GM12873 (cell line): ENCODE data around the gene DLX2.

Experiments
- TF ChIP-seq, protein P1 (sequence below): IDR thresholded peaks from 2 replicates; pipeline ENCODE4 v1.5.1; 2012; ENCODE audit warnings: low read depth, mild to moderate bottlenecking, moderate library complexity, low read length, control low read depth; ENCODE audit not compliant: insufficient read depth; ENCODE audit errors: missing control alignments

Gene DLX2

DNA sequence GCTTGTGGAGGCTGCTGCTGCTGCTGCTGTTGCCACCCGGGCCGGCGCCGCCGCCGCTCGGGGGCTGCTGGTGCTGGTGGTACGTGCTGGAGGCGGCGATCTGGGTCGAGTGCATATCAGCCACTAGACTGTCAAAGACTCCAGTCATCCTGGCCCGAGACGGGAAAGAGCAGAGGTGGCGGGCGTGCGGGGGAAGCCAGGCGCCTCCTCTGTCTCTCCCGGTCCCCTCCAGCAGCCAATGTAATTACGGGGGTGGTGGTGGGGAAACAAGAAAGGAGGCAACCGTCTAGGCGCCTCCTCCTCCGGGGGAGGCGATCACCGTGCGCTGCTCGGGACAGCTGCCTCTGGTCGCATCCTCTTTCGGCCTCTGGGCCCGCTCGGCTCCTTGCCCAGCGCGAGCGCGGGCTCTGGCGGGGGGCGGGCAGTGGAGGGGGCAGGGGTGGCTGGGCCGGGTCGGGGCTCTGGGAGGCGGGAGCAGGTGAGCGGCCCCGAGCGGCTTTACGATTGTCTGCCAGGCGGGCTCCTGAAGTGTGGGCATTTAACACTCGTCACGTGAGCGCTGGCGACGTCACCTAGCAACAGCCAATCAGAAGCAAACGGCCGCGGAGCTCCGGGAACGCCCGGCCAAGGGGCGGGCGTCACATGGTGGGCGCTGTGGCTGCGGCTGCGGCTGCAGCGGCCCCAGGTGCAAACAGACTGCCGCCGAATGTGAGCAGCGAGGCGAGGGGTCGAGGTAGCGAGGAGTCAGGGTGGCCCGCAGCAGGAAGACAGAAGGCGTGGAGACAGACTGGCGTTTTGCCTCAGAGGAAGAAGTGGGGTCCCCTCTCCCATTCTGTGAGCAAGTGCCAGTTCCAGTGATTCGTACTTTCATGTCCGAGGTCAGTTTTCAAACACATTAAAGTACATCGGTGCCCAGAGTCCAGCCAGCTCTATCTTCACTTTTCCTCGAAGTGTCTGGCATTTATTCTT lies at the start of gene DLX2:
Gene DLX2, minus strand, starts transcription at position 510 of the 969 bp plus-strand sequence. Its CDS starts 362 bp downstream, at position 148.
- TF ChIP-seq, protein P1, sequence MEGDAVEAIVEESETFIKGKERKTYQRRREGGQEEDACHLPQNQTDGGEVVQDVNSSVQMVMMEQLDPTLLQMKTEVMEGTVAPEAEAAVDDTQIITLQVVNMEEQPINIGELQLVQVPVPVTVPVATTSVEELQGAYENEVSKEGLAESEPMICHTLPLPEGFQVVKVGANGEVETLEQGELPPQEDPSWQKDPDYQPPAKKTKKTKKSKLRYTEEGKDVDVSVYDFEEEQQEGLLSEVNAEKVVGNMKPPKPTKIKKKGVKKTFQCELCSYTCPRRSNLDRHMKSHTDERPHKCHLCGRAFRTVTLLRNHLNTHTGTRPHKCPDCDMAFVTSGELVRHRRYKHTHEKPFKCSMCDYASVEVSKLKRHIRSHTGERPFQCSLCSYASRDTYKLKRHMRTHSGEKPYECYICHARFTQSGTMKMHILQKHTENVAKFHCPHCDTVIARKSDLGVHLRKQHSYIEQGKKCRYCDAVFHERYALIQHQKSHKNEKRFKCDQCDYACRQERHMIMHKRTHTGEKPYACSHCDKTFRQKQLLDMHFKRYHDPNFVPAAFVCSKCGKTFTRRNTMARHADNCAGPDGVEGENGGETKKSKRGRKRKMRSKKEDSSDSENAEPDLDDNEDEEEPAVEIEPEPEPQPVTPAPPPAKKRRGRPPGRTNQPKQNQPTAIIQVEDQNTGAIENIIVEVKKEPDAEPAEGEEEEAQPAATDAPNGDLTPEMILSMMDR: no peak

DNA sequence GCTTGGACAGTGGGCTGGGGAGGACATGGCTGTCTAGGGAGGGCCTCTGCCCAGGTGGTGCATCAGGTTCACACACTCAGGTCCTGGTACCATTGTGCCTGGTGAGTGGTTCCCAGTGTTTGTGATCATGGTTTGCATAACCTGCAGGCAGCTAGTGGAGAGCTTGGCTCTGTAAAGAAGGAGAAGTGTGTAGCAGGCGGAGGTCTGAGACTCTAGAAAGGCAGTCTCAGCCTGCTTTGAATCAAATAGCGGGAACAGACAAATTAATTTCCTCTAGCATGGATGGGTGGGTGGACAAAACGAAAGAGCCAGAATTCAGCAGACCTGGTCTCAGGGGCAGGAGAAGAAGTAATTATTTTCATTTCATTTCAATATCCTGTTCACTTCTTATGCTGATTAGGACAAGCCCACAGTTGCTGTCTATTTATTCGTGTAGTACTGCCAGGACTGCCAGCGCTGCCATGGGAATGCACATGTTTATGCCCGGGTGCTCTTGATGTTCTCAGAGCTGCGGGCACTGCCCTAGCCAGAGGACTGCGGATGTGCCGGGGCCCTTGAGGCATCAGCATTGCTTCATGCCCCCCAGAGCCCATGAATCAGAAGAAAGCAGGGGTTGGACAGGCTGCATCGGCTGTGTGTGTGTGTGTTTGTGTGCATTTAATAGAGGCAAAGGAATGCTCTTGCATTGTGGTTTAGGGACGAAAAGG lies 45.4 kb upstream of the DLX2 start:
- TF ChIP-seq, protein P1: no peak

DNA sequence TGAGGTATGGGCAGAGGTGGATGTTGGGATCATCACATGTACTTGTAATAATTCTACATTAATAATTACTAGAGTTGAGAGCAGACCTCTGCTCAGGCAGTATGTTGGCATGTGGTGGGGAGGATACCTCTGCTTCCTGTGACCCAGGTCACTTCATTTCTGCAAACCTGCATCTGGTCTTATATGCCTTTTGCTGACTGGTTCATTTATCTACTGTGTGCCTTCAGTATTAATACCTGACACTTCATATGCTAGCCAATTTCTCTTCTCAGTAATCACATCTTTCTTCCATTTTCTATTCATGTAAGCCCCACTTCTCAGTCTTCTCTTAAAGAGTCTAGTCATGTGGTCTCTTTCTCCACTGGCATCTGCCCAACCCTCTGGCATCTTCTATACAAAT lies 41.1 kb upstream of the DLX2 start:
- TF ChIP-seq, protein P1: no peak

DNA sequence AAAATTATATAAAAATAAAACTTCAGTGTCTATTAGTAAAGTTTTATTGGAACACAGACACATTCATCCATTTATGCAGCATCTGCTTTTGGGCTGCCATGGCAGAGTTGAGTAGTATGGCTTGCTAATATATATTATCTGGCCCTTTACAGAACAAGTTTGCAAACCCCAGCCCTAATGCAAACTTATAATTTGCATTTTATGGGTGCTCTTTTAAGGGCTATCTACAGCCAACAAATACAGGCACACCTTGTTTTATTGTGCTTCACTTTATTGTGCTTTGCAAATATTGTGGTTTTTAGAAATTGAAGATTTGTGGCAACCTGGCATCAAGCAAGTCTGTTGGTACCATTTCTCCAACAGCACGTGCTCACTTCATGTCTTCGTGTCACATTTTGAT lies 35.2 kb upstream of the DLX2 start:
- TF ChIP-seq, protein P1: no peak

DNA sequence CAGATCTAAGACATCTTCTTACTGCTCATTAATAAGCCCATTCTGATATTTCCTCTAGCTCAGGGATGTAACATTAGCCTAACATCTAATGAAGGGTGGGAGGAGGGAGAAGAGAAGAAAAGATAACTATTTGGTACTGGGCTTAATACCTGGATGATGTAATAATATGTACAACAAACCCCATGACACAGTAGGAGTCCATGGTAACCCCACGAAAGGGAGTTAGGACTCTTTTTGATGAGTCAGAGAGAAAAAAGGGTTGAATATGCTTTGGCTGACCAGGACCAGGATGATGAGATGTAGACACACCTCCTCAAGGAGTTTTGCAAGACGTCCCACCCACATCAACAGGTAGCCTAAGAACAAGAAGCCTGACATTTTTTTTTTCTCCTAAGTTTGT lies 34.4 kb upstream of the DLX2 start:
- TF ChIP-seq, protein P1: no peak

DNA sequence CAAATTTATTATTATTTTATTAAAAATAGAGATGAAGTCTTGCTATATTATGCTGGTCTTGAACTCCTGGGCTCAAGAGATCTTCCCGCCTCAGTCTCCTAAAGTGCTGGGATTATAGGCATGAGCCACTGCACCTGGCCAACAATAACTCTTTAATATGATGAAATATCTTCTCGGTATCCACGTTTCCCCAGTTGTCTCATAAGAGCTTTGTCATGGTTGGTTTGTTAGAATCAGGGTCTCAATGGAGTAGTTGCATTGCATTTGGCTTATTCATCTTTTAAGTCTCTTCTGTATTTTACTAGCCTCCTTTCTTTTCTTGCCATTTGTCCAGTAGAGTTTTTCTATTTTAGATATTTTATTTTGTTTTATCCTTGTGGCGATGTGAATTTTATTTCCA lies 32.7 kb upstream of the DLX2 start:
- TF ChIP-seq, protein P1: no peak

DNA sequence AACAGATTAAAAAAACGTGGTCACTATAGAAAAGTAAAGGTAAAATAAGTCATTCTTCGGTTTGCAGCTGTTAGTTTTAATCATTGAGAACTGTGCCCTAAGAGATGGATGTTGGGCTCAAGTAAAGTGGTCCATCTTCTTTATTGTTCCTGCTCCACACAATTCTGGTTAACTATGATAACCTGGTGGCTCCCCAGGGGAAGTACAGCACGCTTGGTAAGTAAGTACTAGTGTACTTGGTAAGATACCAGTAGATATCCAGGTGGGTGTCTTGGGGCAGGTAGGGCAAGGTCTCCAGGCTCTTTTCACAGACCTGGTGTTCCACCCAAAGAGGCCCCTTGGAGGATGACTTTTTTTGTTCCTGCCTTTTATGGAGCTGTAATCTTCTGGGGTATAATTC lies 31.6 kb upstream of the DLX2 start:
- TF ChIP-seq, protein P1: no peak
